Small intestine (tissue), 7 donors: ENCODE measurements around the gene N4BP2L1. TPM values are rescaled to one million over a fixed set of nuclear protein-coding genes. Genes with fewer than 3 reads are reported as not detected.

Experiments
- DNase-seq, 2 donors: peaks; one replicate each; pipeline versions ENCODE4 v3.0.0 to v3.0.0-alpha.2; 2013
- FAIRE-seq: peaks from 2 replicates; lab custom pipeline; 2012; peaks lifted over from hg19 to GRCh38; lab: Jason Lieb, UNC
- H3K27ac ChIP-seq, 3 donors: one replicate each; pipeline ENCODE4 v1.5.1; 2013; ENCODE audit warnings: low read length in 2 of 3, mild to moderate bottlenecking in 2 of 3, control low read depth in 1 of 3, inconsistent platforms in 1 of 3, low read depth in 1 of 3, moderate library complexity in 1 of 3
- H3K27me3 ChIP-seq, 3 donors: one replicate each; pipeline ENCODE4 v1.6.1; 2013; ENCODE audit warnings: low read length in 3 of 3, inconsistent platforms in 1 of 3; ENCODE audit not compliant: control insufficient read depth in 3 of 3, insufficient read depth in 3 of 3
- H3K36me3 ChIP-seq, 3 donors: one replicate each; pipeline ENCODE4 v1.6.1; 2013; ENCODE audit warnings: low read length in 3 of 3, inconsistent platforms in 1 of 3, low read depth in 1 of 3, mild to moderate bottlenecking in 1 of 3, moderate library complexity in 1 of 3; ENCODE audit not compliant: control insufficient read depth in 3 of 3, insufficient read depth in 2 of 3
- H3K4me1 ChIP-seq, 3 donors: one replicate each; pipeline ENCODE4 v1.6.1; 2013; ENCODE audit warnings: low read length in 2 of 3, inconsistent platforms in 1 of 3, low read depth in 1 of 3, mild to moderate bottlenecking in 1 of 3, moderate library complexity in 1 of 3; ENCODE audit not compliant: control insufficient read depth in 3 of 3, insufficient read depth in 2 of 3
- H3K4me3 ChIP-seq, 3 donors: one replicate each; pipeline ENCODE4 v1.5.1; 2013; ENCODE audit warnings: low read length in 3 of 3, control low read depth in 1 of 3, inconsistent platforms in 1 of 3, low read depth in 1 of 3, mild to moderate bottlenecking in 1 of 3, moderate library complexity in 1 of 3
- H3K9me3 ChIP-seq, 2 donors: one replicate each; pipeline ENCODE4 v1.6.1; 2013; ENCODE audit warnings: low read depth in 1 of 2, low read length in 1 of 2; ENCODE audit not compliant: control insufficient read depth in 2 of 2, insufficient read depth in 1 of 2
- WGBS, 3 donors: extraction: QIAGEN DNeasy Blood & Tissue Kit; methylation state at CpG; one replicate each; pipeline ENCODE4 v1.1.7; 2013; 5-methylcytosine and 5-hydroxymethylcytosine counted together
- polyA plus RNA-seq, 4 donors: library from polyadenylated mRNA; stranded (reverse) in 3 of 4; unstranded in 1 of 4; fragments of 200-250 nt in 3 of 4; fragments of 120-200 nt in 1 of 4; gene quantifications; one replicate each; pipeline versions ENCODE4 v1.2.1 to v1.2.3, GENCODE V29; 2013
- donor health status: healthy with polysubstance abuse.
- donor health status: control.
- donor health status: control.
- donor health status: Bipolar disorder and iron deficiency.
- donor health status: healthy.

The N4BP2L1 gene
- polyA plus RNA-seq, 4 donors: 13.8 to 20.6 (median 17.3) TPM

DNA sequence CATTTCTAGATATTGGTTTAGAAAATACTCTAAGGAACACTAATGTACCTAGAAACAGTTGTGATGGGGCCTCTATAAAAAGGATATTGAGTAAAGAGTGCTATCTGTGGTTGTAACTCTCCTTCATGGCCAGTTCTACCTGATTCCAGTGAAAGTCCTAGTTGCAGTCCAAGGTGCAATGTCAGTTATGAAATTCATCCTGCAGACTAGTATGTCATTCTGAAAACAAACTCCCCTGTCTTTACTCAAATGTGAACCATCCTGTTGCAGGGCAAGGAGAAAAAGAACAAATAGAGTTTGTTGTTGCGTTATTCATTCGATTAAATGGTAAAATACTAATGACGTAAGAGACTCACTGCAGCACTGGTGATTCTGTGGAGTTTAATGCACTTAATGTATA lies 18.3 kb upstream of the N4BP2L1 start:
- H3K36me3 ChIP-seq: no peaks in the 10 kb centered on the region
- DNase-seq (peak; percentile 30 to 80), FAIRE-seq (no peak)
- no peaks in the 10 kb centered on the region for H3K9me3 ChIP-seq
- 87 to 88% (median 87%) methylated on average over 3 of the region's 3 CpGs for WGBS, 3 donors
- H3K27ac ChIP-seq: peak overlapping the region in 1 of 3 donors; percentile 3
- no peaks in the 10 kb centered on the region for H3K27me3 ChIP-seq
- no peak overlapping the region for H3K4me3 ChIP-seq
- H3K4me1 ChIP-seq: peaks cover 0 to 11% (median 2%) of the 10 kb centered on the region in 3 donors

DNA sequence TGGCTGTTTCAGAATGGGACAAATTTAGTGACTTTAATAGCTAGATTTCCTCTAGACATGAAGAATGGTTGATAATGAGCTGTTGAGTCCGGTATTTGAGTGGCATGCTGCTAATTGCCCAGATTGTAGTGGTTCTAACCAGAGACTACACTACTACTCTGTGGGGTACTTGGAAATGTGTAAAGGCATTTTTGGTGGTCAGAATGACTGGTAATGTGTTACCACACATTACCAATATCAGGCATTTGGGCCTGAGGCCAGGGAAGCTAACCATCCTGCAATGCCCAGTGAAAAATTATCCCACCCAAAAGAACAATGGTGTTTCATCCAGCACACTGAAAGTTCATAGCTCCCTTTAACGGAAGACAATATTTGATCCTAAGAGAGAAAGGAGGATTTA lies 17.5 kb upstream of the N4BP2L1 start:
- H3K36me3 ChIP-seq: no peaks in the 10 kb centered on the region
- no peak for FAIRE-seq
- 94 to 97% (median 94%) methylated on average over 2 of the region's 2 CpGs for WGBS, 3 donors

DNA sequence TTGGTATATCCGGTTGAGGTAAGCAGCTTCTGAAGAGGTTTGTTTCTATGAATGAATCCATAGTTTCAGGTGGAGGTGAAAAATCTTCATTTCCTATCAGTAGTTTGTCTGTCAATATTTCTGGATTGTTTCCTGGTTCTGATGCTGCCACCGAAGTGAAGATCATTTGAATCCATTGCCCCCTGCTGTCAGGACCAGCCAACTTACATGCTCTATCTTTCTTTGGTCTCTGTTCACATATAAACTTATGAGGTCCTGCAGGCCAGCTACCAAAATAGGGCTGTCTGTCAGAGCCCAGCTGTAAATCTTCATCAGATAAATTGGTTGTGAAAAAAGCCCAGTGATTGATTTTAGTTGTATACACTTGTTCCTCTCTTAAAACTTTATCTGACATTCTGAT lies 15.2 kb upstream of the N4BP2L1 start:
- Histone ChIP-seq H3K9me3 (no peaks in the 10 kb centered on the region), H3K4me1 (peaks cover 0 to 11% (median 2%) of the 10 kb centered on the region in 3 donors), H3K27ac (no peak overlapping the region), H3K27me3 (no peaks in the 10 kb centered on the region), H3K36me3 (no peaks in the 10 kb centered on the region), H3K4me3 (no peak overlapping the region)
- WGBS, 3 donors: 23 to 35% (median 26%) methylated on average over 2 of the region's 2 CpGs
- no peak for FAIRE-seq
- peak; percentile 52 to 54 for DNase-seq

More for the DNA sequence above, 17.5 kb upstream of the N4BP2L1 start:
- Histone ChIP-seq H3K4me1 (peaks cover 0 to 11% (median 2%) of the 10 kb centered on the region in 3 donors), H3K27me3 (no peaks in the 10 kb centered on the region), H3K9me3 (no peaks in the 10 kb centered on the region), H3K4me3 (no peak overlapping the region), H3K27ac (no peak overlapping the region)
- no peak for DNase-seq

DNA sequence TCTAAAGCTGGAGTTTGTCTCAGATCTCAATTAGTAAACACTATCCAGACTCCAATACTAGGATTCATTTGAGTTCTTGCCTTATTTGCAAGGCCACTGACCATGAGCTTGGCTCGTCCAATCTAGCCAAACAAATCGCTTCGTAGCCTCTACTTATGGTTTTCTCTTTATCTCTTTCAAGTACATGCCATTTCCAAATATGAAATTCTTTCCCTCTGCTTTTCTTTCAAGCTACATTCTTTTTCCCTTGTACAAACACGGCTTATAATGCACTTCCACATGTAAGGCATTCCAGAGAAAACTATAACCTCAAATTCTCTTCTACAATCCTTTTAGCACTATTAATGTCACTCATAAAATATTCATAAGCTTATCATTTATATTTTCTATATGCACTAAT lies 10.9 kb upstream of the N4BP2L1 start:
- Histone ChIP-seq H3K4me1 (no peaks in the 10 kb centered on the region), H3K27ac (no peak overlapping the region), H3K27me3 (no peaks in the 10 kb centered on the region), H3K4me3 (no peak overlapping the region), H3K36me3 (no peaks in the 10 kb centered on the region), H3K9me3 (no peaks in the 10 kb centered on the region)
- no peak for DNase-seq
- no peak for FAIRE-seq
- 91 to 97% (median 97%) methylated on average over 4 of the region's 4 CpGs for WGBS, 3 donors

DNA sequence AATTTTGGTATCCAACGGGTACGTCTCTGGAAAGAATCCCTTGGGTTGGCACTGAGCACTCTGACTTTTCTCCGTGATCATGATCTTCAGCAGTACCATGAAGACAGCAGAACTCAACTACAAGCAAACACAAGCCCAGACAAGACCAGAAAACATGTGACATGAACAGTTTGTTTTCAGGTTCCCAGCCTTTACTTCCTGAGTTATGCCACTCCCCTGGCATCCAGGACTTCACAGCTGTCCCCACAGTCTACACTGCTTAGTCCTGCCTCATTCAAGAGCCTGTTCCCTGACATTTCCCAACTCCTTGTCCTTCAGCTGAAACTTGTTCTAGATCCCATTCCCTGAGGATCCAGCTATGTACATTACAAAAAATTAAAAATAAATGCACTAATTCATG lies 4.9 kb upstream of the N4BP2L1 start:
- H3K36me3 ChIP-seq: no peaks in the 10 kb centered on the region
- H3K4me1 ChIP-seq: peaks cover 0 to 7% (median 3%) of the 10 kb centered on the region in 3 donors
- DNase-seq: no peak
- H3K27me3 ChIP-seq: no peaks in the 10 kb centered on the region
- WGBS, 3 donors: 76 to 88% (median 88%) methylated on average over 3 of the region's 3 CpGs
- H3K27ac ChIP-seq: no peak overlapping the region
- H3K9me3 ChIP-seq: no peaks in the 10 kb centered on the region
- FAIRE-seq: no peak
- no peak overlapping the region for H3K4me3 ChIP-seq

DNA sequence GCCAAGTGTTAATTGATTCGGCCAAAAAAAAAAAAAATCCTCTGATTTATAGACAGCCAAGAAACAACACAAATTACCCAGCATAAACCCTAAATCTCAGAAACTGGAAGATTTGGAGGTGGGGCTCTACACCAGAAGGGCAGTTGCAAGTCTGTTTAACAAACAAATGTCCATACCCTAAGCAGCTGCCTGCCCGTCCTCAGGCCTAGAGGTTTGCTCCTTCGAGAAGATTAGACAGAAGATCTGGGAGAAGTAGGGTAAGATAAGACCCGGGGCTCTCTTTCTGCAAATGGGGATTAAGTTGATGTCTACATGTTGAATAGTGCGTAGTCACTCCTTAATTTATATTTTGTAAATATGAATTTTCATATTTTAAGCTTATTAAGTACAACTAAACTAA lies 3.4 kb upstream of the N4BP2L1 start:
- no peak for DNase-seq
- Histone ChIP-seq H3K4me1 (peaks cover 0 to 12% (median 3%) of the 10 kb centered on the region in 3 donors), H3K27ac (no peak overlapping the region), H3K9me3 (no peaks in the 10 kb centered on the region), H3K4me3 (no peak overlapping the region), H3K27me3 (no peaks in the 10 kb centered on the region), H3K36me3 (no peaks in the 10 kb centered on the region)
- FAIRE-seq: no peak
- WGBS, 3 donors: 92 to 95% (median 94%) methylated on average over 5 of the region's 5 CpGs

DNA sequence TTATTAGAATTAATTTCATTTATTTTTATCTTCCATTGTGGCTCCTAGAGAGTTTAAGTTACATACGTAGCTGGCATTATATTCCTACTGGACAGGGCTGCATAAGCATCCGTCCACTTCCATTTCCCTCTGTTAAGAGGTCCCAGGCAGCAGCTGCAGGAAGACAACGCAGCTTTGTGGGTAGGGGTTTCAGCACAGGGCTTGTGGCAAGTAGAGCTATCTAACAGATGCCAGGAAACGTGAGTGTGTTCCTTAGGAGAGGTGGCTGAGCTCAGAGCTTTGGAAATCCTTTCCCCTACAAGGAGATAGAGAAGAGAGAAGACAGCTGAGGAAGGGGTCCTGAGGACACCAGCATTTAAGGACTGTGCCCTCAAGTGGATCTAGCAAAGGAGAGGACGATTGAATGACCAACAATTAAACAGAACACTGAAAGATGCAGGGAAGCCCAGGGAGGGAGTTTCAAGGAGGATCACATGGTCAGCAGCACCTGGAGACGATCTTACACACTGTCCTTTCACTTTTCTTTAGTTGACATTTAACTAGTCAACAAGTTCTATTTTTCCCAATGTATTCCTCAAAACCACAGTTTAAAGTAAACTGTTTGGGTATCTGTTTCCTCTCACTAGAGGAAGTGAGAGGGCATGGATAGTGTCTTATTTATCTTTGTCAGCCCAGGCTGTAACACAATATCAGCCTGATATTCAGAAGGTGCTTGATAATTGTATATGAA lies 2.3 kb upstream of the N4BP2L1 start:
- peaks cover 0 to under 1% (median 0%) of the 10 kb centered on the region in 3 donors for H3K36me3 ChIP-seq
- H3K4me1 ChIP-seq: peaks cover under 1 to 14% (median 6%) of the 10 kb centered on the region in 3 donors
- H3K27ac ChIP-seq: no peak overlapping the region
- H3K4me3 ChIP-seq: no peak overlapping the region
- FAIRE-seq (no peak), DNase-seq (no peak)
- H3K9me3 ChIP-seq: no peaks in the 10 kb centered on the region
- WGBS, 3 donors: 61 to 70% (median 63%) methylated on average over 6 of the region's 6 CpGs
- no peaks in the 10 kb centered on the region for H3K27me3 ChIP-seq

DNA sequence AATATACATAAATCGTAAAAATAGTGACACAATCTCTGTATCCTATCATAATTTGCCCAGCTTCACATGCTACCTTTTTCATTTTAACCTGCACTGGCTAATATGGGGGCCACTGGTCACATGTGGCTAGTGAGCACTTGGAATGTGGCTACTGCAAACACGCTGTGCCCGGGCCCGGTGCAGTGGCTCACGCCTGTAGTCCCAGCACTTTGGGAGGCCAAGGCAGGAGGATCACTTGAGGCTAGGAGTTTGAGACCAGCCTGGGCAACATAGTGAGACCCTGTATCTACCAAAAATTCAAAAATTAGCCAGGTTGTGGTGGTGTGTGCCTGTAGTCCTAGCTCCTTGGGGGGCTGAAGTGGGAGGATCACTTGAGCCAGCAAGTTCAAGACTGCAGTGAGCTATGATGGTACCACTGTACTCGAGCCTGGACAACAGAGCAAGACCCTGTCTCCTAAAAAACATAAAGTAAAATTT lies 1.5 kb upstream of the N4BP2L1 start:
- Histone ChIP-seq H3K27me3 (no peaks in the 10 kb centered on the region), H3K27ac (peak overlapping the region in 1 of 3 donors; percentile 33)
- FAIRE-seq: no peak

More for the DNA sequence above, 1.5 kb upstream of the N4BP2L1 start:
- Histone ChIP-seq H3K4me3 (no peak overlapping the region), H3K36me3 (peaks cover 0 to 2% (median 0%) of the 10 kb centered on the region in 3 donors), H3K4me1 (peaks cover 2 to 14% (median 8%) of the 10 kb centered on the region in 3 donors), H3K9me3 (no peaks in the 10 kb centered on the region)
- no peak for DNase-seq
- WGBS, 3 donors: 94 to 96% (median 96%) methylated on average over 6 of the region's 6 CpGs
